A549 (cell line): ENCODE measurements around the gene CACNA1G. TPM values are rescaled to one million over a fixed set of nuclear protein-coding genes. Genes with fewer than 3 reads are reported as not detected.
A peak's percentile ranks its signal among the peaks of the same experiment; 100 is the strongest.

ENCODE experiments used
- ATAC-seq, 2 experiments: fragments of 200-7000 bp in 1 of 2; fragments of >200 bp in 1 of 2; cut with Nextera tagmentation in 1 of 2; cut with Tn5 transposase in 1 of 2; 3 replicates each; pipeline versions ENCODE4 v1.8.0 to v1.9.1; 2018 to 2020; ENCODE audit warnings: mild to moderate bottlenecking in 1 of 2, moderate library complexity in 1 of 2
- CTCF ChIA-PET: fragments of 300-600 bp; sonication (Branson Sonifier 250); formaldehyde crosslinking; extraction: SDS; loops from one replicate; lab custom pipeline; 2021; ENCODE audit warnings: antibody characterized with exemption, inconsistent platforms; lab: Yijun Ruan, JAX
- POLR2A ChIA-PET: fragments of 350-600 bp; formaldehyde crosslinking; extraction: SDS; loops from one replicate; lab custom pipeline; 2021; ENCODE audit warnings: antibody characterized with exemption, inconsistent platforms; lab: Yijun Ruan, JAX
- DNase-seq, 2 experiments: peaks; one replicate each; pipeline versions ENCODE4 v3.0.0 to v3.0.0-alpha.2; 2011 to 2016; ENCODE audit warnings: low read depth in 1 of 2, low spot score in 1 of 2
- FAIRE-seq: peaks from 2 replicates; lab custom pipeline; 2011; peaks lifted over from hg19 to GRCh38; lab: Jason Lieb, UNC
- H3K27ac ChIP-seq, 2 experiments: fragments of >200 bp; sonication (Bioruptor Twin); formaldehyde crosslinking; 3 replicates each; pipeline ENCODE4 v1.5.1; 2016 to 2017
- H3K4me1 ChIP-seq: fragments of >200 bp; sonication (Bioruptor Twin); formaldehyde crosslinking; 3 replicates; pipeline ENCODE4 v1.6.1; 2016
- H3K4me2 ChIP-seq: fragments of >200 bp; sonication (Bioruptor Twin); formaldehyde crosslinking; 3 replicates; pipeline ENCODE4 v1.6.1; 2016
- H3K4me3 ChIP-seq: fragments of >200 bp; sonication (Bioruptor Twin); formaldehyde crosslinking; 3 replicates; pipeline ENCODE4 v1.5.1; 2016
- H3K9me3 ChIP-seq: fragments of >200 bp; sonication (Bioruptor Twin); formaldehyde crosslinking; 3 replicates; pipeline ENCODE4 v1.6.1; 2016
- BCL3 ChIP-seq: fragments of >200 bp; sonication (Bioruptor Twin); formaldehyde crosslinking; IDR thresholded peaks from 3 replicates; pipeline ENCODE4 v1.6.1; 2016
- BHLHE40 ChIP-seq: IDR thresholded peaks from 2 replicates; pipeline ENCODE4 v1.6.1; 2012; ENCODE audit warnings: low read depth, low read length, inconsistent platforms
- CBX2 ChIP-seq: fragments of 200-600 bp; sonication (generic); IDR thresholded peaks from 2 replicates; pipeline ENCODE4 v1.6.1; 2016; ENCODE audit warnings: low read depth, mild to moderate bottlenecking, borderline replicate concordance
- E2F6 ChIP-seq: IDR thresholded peaks from 2 replicates; pipeline ENCODE4 v1.6.1; 2012; ENCODE audit warnings: low read depth, borderline replicate concordance
- EP300 ChIP-seq, 2 experiments: fragments of >200 bp; sonication (Bioruptor Twin); formaldehyde crosslinking; IDR thresholded peaks; 2 replicates in 1 of 2; 3 replicates in 1 of 2; pipeline ENCODE4 v1.6.1; 2016 to 2017
- ESRRA ChIP-seq: fragments of 150-350 bp; IDR thresholded peaks from 2 replicates; pipeline ENCODE4 v1.6.1; 2014; ENCODE audit warnings: mild to moderate bottlenecking, low read length, borderline replicate concordance
- FOSB ChIP-seq: fragments of 250-450 bp; sonication (Bioruptor Pico); IDR thresholded peaks from 2 replicates; pipeline ENCODE4 v1.5.0; 2020; ENCODE audit warnings: mild to moderate bottlenecking, moderate library complexity
- FOSL2 ChIP-seq, 2 experiments: fragments of 450-650 bp in 1 of 2; fragments of >200 bp in 1 of 2; sonication (Bioruptor Twin) in 1 of 2; formaldehyde crosslinking; IDR thresholded peaks; 2 replicates each; pipeline versions ENCODE4 v1.5.0 to v1.6.1; 2016 to 2020; ENCODE audit warnings: mild to moderate bottlenecking in 1 of 2, moderate library complexity in 1 of 2
- FOXS1 ChIP-seq: fragments of 250-450 bp; sonication (Bioruptor Pico); IDR thresholded peaks from 2 replicates; pipeline ENCODE4 v1.5.0; 2020; ENCODE audit warnings: mild to moderate bottlenecking, moderate library complexity
- GATA3 ChIP-seq: IDR thresholded peaks from 2 replicates; pipeline ENCODE4 v1.6.1; 2012; ENCODE audit warnings: borderline replicate concordance
- HES2 ChIP-seq: fragments of >200 bp; sonication (Bioruptor Twin); formaldehyde crosslinking; IDR thresholded peaks from 2 replicates; pipeline ENCODE4 v1.6.1; 2016
- HEYL ChIP-seq: fragments of 250-450 bp; sonication (Bioruptor Pico); IDR thresholded peaks from 2 replicates; pipeline ENCODE4 v1.8.0; 2021; ENCODE audit warnings: mild to moderate bottlenecking, moderate library complexity
- KDM5A ChIP-seq: fragments of 200-600 bp; sonication (generic); IDR thresholded peaks from 2 replicates; pipeline ENCODE4 v1.6.1; 2016; ENCODE audit warnings: antibody characterized with exemption, mild to moderate bottlenecking
- MAX ChIP-seq: IDR thresholded peaks from 2 replicates; pipeline ENCODE4 v1.6.1; 2012
- MAZ ChIP-seq: fragments of 150-350 bp; IDR thresholded peaks from 2 replicates; pipeline ENCODE4 v1.6.1; 2014; ENCODE audit warnings: antibody characterized with exemption, low read depth, low read length, borderline replicate concordance
- MYC ChIP-seq: IDR thresholded peaks from 2 replicates; pipeline ENCODE4 v1.6.1; 2012; ENCODE audit warnings: mild to moderate bottlenecking, inconsistent platforms, low read length, improper control_type of control experiment, borderline replicate concordance
- NPAS2 ChIP-seq: fragments of 250-450 bp; sonication (Bioruptor Pico); IDR thresholded peaks from 2 replicates; pipeline ENCODE4 v1.8.0; 2022; ENCODE audit warnings: mild to moderate bottlenecking, moderate library complexity, borderline replicate concordance
- PHF8 ChIP-seq: fragments of 200-600 bp; sonication (generic); IDR thresholded peaks from 2 replicates; pipeline ENCODE4 v1.6.1; 2016; ENCODE audit warnings: low read depth, mild to moderate bottlenecking, antibody characterized with exemption, moderate library complexity, borderline replicate concordance
- POLR2A ChIP-seq: IDR thresholded peaks from 2 replicates; pipeline ENCODE4 v1.6.1; 2012; ENCODE audit warnings: mild to moderate bottlenecking, low read length
- RAD21 ChIP-seq, 2 experiments: fragments of >200 bp in 1 of 2; sonication (Bioruptor Twin) in 1 of 2; formaldehyde crosslinking in 1 of 2; IDR thresholded peaks in 1 of 2; conservative IDR thresholded peaks in 1 of 2; 2 replicates in 1 of 2; 3 replicates in 1 of 2; pipeline ENCODE4 v1.6.1; 2012 to 2018; ENCODE audit warnings: inconsistent platforms in 1 of 2
- REST ChIP-seq: fragments of 200-600 bp; sonication (generic); IDR thresholded peaks from 2 replicates; pipeline ENCODE4 v1.6.1; 2016; ENCODE audit warnings: antibody characterized with exemption, mild to moderate bottlenecking, moderate library complexity
- RFX5 ChIP-seq: fragments of 450-650 bp; IDR thresholded peaks from 2 replicates; pipeline ENCODE4 v1.7.1; 2014; ENCODE audit warnings: antibody characterized with exemption, mild to moderate bottlenecking, moderate library complexity
- RNF2 ChIP-seq: fragments of 200-600 bp; sonication (generic); IDR thresholded peaks from 2 replicates; pipeline ENCODE4 v1.6.1; 2016; ENCODE audit warnings: low read depth, mild to moderate bottlenecking, antibody characterized with exemption, moderate library complexity, borderline replicate concordance
- SMC3 ChIP-seq: fragments of >200 bp; sonication (Bioruptor Twin); formaldehyde crosslinking; IDR thresholded peaks from 3 replicates; pipeline ENCODE4 v1.6.1; 2018; ENCODE audit warnings: inconsistent platforms
- SREBF2 ChIP-seq: fragments of 450-650 bp; IDR thresholded peaks from 2 replicates; pipeline ENCODE4 v1.6.1; 2014; ENCODE audit warnings: mild to moderate bottlenecking, moderate library complexity
- TFCP2L1 ChIP-seq: fragments of 250-450 bp; sonication (Bioruptor Pico); IDR thresholded peaks from 2 replicates; pipeline ENCODE4 v1.5.0; 2021; ENCODE audit warnings: mild to moderate bottlenecking
- TP53 ChIP-seq: fragments of 250-450 bp; sonication (Bioruptor Pico); IDR thresholded peaks from 2 replicates; pipeline ENCODE4 v1.5.0; 2021; ENCODE audit warnings: mild to moderate bottlenecking, moderate library complexity
- ZC3H11A ChIP-seq: fragments of 450-650 bp; IDR thresholded peaks from 2 replicates; pipeline ENCODE4 v1.6.1; 2014; ENCODE audit warnings: antibody characterized with exemption, mild to moderate bottlenecking
- ZFP36 ChIP-seq: fragments of 450-650 bp; IDR thresholded peaks from 2 replicates; pipeline ENCODE4 v1.6.1; 2014; ENCODE audit warnings: borderline replicate concordance; ENCODE audit not compliant: partially characterized antibody
- ZNF302 ChIP-seq: fragments of 250-450 bp; sonication (Bioruptor Pico); IDR thresholded peaks from 2 replicates; pipeline ENCODE4 v1.9.0; 2021; ENCODE audit warnings: inconsistent platforms, mild to moderate bottlenecking, moderate library complexity
- WGBS: methylation state at CpG from one replicate; pipeline ENCODE4 v1.1.6; 2017; ENCODE audit errors: missing lambda C conversion rate; 5-methylcytosine and 5-hydroxymethylcytosine counted together
- polyA plus RNA-seq, 4 experiments: library from polyadenylated mRNA; depleted of rRNA in 3 of 4; stranded (reverse); fragments of >200 nt; fragmentation: RNase III in 1 of 4; extraction: RNeasy Plus Mini Kit Qiagen cat#74134 plus additional on column Dnase treatment in 1 of 4; gene quantifications; 2 replicates in 3 of 4; 3 replicates in 1 of 4; pipeline ENCODE4 v1.2.3, GENCODE V29; 2011 to 2017

Gene CACNA1G
- polyA plus RNA-seq, 2 of the 4 experiments (the other 2 are of a cell fraction), result 4.0 to 8.9 TPM

GRCh38 chr17:50549969-50550368, 10.5 kb upstream of the CACNA1G start:
- FAIRE-seq, result no peak
- H3K4me1 ChIP-seq, result peaks cover 33% of the 10 kb centered on the region
- ATAC-seq, result no peak
- CTCF ChIA-PET, result interaction anchor here (0.6 to 23.7 kb wide), 56 partner anchors 8 to 603 kb away, joined by 3 to 753 read pairs (median 6); partner anchors contain the start of genes ABCC3, ANKRD40, CACNA1G and NME1
- H3K27ac ChIP-seq, result peak overlapping the region; percentile 53 to 95; a peak in 4 of 6 replicates
- no peak overlapping the region for H3K4me2 ChIP-seq
- WGBS, result 96% methylated on average over 10 of the region's 11 CpGs
- no peaks in the 10 kb centered on the region for H3K9me3 ChIP-seq
- no peak for DNase-seq
- TF ChIP-seq KDM5A (no peak), HEYL (CRISPR knock-in tag) (no peak), TFCP2L1 (no peak)
- POLR2A ChIA-PET, result interaction anchor here (0.7 to 3.1 kb wide), 9 partner anchors 10 to 169 kb away, joined by 3 to 22 read pairs (median 10); partner anchors contain the start of genes CACNA1G and LUC7L3
- no peak overlapping the region for H3K4me3 ChIP-seq

- no peaks in the 10 kb centered on the region for H3K9me3 ChIP-seq
- 0 out of 3 replicates have a peak overlapping the region, but pooled peaks have one; percentile 15 for H3K4me2 ChIP-seq
- peak; percentile 94 for FAIRE-seq
- H3K27ac ChIP-seq, result peak overlapping the region; percentile 53 to 95
- H3K4me3 ChIP-seq, result no peak overlapping the region
- ATAC-seq, result peak; percentile 65 to 83
- peak; percentile 84 to 95 for DNase-seq
- H3K4me1 ChIP-seq, result peaks cover 33% of the 10 kb centered on the region
- POLR2A ChIA-PET, result interaction anchor here (0.7 to 3.1 kb wide), 15 partner anchors 9 to 168 kb away, joined by 3 to 22 read pairs (median 8); partner anchors contain the start of genes CACNA1G and LUC7L3
- CTCF ChIA-PET, result interaction anchor here (0.6 to 23.7 kb wide), 83 partner anchors 9 to 603 kb away, joined by 3 to 753 read pairs (median 5); partner anchors contain the start of genes ABCC3, ANKRD40, ANKRD40CL and CACNA1G
- whole genome bisulfite sequencing, result 49% methylated on average over 30 of the region's 32 CpGs
- no peak for TF ChIP-seq E2F6
- no peak for TF ChIP-seq ZFP36
- no peak for TF ChIP-seq REST
- no peak for TF ChIP-seq FOXS1 (CRISPR knock-in tag)
- no peak; the same call in 1 of the 2 replicates for TF ChIP-seq MYC
- no peak for TF ChIP-seq CBX2
- TF ChIP-seq KDM5A, result peak; percentile 74
- TF ChIP-seq RFX5, result no peak
- no peak for TF ChIP-seq POLR2A
- TF ChIP-seq HES2, result no peak
- TF ChIP-seq ESRRA, result no peak
- peak; percentile 66; the same call in 1 of the 2 replicates for TF ChIP-seq MAX
- TF ChIP-seq SMC3, result peak; percentile 97
- no peak for TF ChIP-seq ZC3H11A
- TF ChIP-seq MAZ, result no peak
- no peak for TF ChIP-seq RNF2
- no peak for TF ChIP-seq FOSB (CRISPR knock-in tag)
- no peak for TF ChIP-seq NPAS2
- peak; percentile 98 to 99 for TF ChIP-seq RAD21 (conservative IDR thresholded peaks at IDR 0.05 in 1 of 2, IDR thresholded peaks at IDR 0.05 in 1 of 2)
- TF ChIP-seq TP53, result 0 out of 2 replicates have a peak, but pooled peaks have one; percentile 42
- no peak for TF ChIP-seq EP300 (IDR thresholded peaks at IDR 0.05)
- no peak for TF ChIP-seq SREBF2
- no peak for TF ChIP-seq BCL3
- TF ChIP-seq GATA3, result no peak
- 0 out of 2 replicates have a peak, but pooled peaks have one; percentile 36 for TF ChIP-seq BHLHE40
- TF ChIP-seq FOSL2 (IDR thresholded peaks at IDR 0.05), result no peak
- TF ChIP-seq FOSL2 (CRISPR knock-in tag; IDR thresholded peaks at IDR 0.05), result no peak
- no peak for TF ChIP-seq ZNF302
- TF ChIP-seq PHF8, result no peak
Observed at GRCh38 chr17:50550661-50551432, 9.7 kb upstream of the CACNA1G start.
